ENCODE results near the gene CNNM2.

Gene CNNM2

GRCh38 chr10:103077020-103077419 is 158.9 kb downstream of the CNNM2 start:
- DNase-seq (ENCODE audit: low spot score): no peak

- no peak for DNase-seq (ENCODE audit: low spot score)
Measured at GRCh38 chr10:103077491-103078308, 159.6 kb downstream of the CNNM2 start.

- no peak for DNase-seq (ENCODE audit: low spot score)
Measured at GRCh38 chr10:103078309-103078615, 160.2 kb downstream of the CNNM2 start.

- no peak for DNase-seq (ENCODE audit: low spot score)
Measured at GRCh38 chr10:103078676-103079075, 160.6 kb downstream of the CNNM2 start.

- DNase-seq (ENCODE audit: low spot score): no peak
Measured at GRCh38 chr10:103079100-103079499, 161.0 kb downstream of the CNNM2 start.

GRCh38 chr10:103079946-103080345 is 161.9 kb downstream of the CNNM2 start:
- DNase-seq (ENCODE audit: low spot score): no peak

- peak; percentile 16 for DNase-seq (ENCODE audit: low spot score)
Measured at GRCh38 chr10:103080891-103081581, 162.9 kb downstream of the CNNM2 start.

- DNase-seq (ENCODE audit: low spot score): no peak
Measured at GRCh38 chr10:103082683-103083082, 164.6 kb downstream of the CNNM2 start.

- DNase-seq (ENCODE audit: low spot score): no peak
Measured at GRCh38 chr10:103083266-103083976, 165.3 kb downstream of the CNNM2 start.

GRCh38 chr10:103083977-103084320 is 165.9 kb downstream of the CNNM2 start:
- DNase-seq (ENCODE audit: low spot score): no peak

GRCh38 chr10:103086261-103086660 is 168.2 kb downstream of the CNNM2 start:
- DNase-seq (ENCODE audit: low spot score): no peak

- DNase-seq (ENCODE audit: low spot score): no peak
Measured at GRCh38 chr10:103086799-103087198, 168.7 kb downstream of the CNNM2 start.

- DNase-seq (ENCODE audit: low spot score): no peak
Measured at GRCh38 chr10:103089493-103089892, 171.4 kb downstream of the CNNM2 start.

GRCh38 chr10:103090911-103091310 is 172.8 kb downstream of the CNNM2 start:
- no peak for DNase-seq (ENCODE audit: low spot score)

GRCh38 chr10:103095005-103095404 is 176.9 kb downstream of the CNNM2 start:
- DNase-seq (ENCODE audit: low spot score): no peak

- no peak for DNase-seq (ENCODE audit: low spot score)
Measured at GRCh38 chr10:103096130-103096529, 178.0 kb downstream of the CNNM2 start.

GRCh38 chr10:103098240-103098639 is 180.1 kb downstream of the CNNM2 start:
- DNase-seq (ENCODE audit: low spot score): no peak

GRCh38 chr10:103100620-103101019 is 182.5 kb downstream of the CNNM2 start:
- DNase-seq (ENCODE audit: low spot score): no peak

- DNase-seq (ENCODE audit: low spot score): peak; percentile 25
Measured at GRCh38 chr10:103102195-103102594, 184.1 kb downstream of the CNNM2 start.

GRCh38 chr10:103103989-103104388 is 185.9 kb downstream of the CNNM2 start:
- DNase-seq (ENCODE audit: low spot score): no peak

- DNase-seq (ENCODE audit: low spot score): no peak
Measured at GRCh38 chr10:103104721-103105120, 186.6 kb downstream of the CNNM2 start.

- no peak for DNase-seq (ENCODE audit: low spot score)
Measured at GRCh38 chr10:103105462-103105861, 187.4 kb downstream of the CNNM2 start.

- no peak for DNase-seq (ENCODE audit: low spot score)
Measured at GRCh38 chr10:103106539-103106938, 188.4 kb downstream of the CNNM2 start.

All from GM03348 (cell line).